ENCODE data around the gene KCND1. TPM values are rescaled to one million over a fixed set of nuclear protein-coding genes. Genes with fewer than 3 reads are reported as not detected.

The KCND1 gene
- total RNA-seq, result 1 to 10 TPM in 3 of 6 donors, under 1 TPM in 3; 0.61 to 3.1 (median 1.2) TPM

DNA sequence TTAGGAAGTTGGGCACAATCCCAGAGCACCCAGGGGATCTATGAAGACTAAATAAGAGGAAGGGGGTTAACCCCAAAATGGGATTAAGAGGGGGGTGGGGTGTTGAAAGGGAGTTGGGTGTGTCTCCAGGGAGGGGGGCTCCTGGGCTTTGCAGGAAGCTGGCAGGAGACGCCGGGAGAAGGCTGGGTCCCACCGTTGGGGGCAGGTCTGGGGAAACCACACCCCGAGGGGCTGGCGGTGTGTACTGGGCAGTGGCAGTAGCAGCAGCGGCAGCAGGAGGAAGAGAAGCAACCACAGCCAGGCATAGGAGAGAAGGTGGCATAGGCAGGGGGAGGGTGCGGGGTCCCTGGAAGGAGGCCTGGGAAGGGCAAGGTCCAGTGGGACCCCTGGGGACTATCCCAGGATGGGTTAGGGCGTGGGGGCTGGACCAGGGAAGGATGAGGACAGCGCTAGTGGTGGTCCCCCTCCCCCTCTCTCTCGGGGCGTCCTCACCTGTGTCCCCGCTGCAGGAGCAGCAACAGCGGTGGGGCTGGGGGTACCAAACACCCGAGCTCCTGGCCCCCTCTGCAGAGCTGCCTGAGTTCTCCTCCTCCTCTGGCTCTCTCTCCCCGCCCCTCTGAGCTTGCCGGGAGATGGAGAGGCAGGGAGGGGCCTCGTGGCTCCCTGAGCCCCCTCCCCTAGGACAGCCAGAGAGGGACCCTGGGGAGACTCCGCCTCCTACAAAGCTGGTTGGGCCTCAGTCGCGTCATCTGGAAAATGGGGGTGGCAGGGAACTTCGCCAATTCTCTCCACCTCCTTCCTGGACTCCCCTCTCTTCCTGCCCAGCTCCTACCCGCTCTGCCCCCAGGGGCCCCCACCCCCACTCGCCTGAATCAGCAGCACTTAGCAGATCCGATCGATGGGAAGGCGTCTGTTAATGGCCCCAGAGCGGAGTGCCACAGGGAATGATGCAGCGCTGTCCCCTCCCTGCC, at the start of gene KCND1:
KCND1 (minus strand) TSS at position 596 of the 971 bp plus-strand sequence. CDS start 1,573 bp downstream, outside the sequence.
- WGBS, 2 donors, result 1 to 22% methylated on average over 7 to 26 of the region's 28 CpGs
- H3K27ac ChIP-seq, result peak within 1 kb of the TSS in 2 of 4 donors; percentile 53 to 67
- peaks cover 0 to 12% (median 7%) of the 10 kb centered on the region in 4 donors for H3K4me1 ChIP-seq
- H3K4me3 ChIP-seq, result peak within 1 kb of the TSS in 3 of 4 donors; percentile 23 to 38 (median 34)
- ATAC-seq (ENCODE audit: low FRiP score in 2 of 2), result peak; percentile 15 to 67
- DNase-seq, result no peak
- H3K27me3 ChIP-seq, result no peaks in the 10 kb centered on the region
- TF ChIP-seq EP300 (IDR thresholded peaks at IDR 0.05) (no peak), POLR2AphosphoS5 (IDR thresholded peaks at IDR 0.05) (no peak), POLR2A (IDR thresholded peaks at IDR 0.05) (no peak)
- TF ChIP-seq, protein P1, sequence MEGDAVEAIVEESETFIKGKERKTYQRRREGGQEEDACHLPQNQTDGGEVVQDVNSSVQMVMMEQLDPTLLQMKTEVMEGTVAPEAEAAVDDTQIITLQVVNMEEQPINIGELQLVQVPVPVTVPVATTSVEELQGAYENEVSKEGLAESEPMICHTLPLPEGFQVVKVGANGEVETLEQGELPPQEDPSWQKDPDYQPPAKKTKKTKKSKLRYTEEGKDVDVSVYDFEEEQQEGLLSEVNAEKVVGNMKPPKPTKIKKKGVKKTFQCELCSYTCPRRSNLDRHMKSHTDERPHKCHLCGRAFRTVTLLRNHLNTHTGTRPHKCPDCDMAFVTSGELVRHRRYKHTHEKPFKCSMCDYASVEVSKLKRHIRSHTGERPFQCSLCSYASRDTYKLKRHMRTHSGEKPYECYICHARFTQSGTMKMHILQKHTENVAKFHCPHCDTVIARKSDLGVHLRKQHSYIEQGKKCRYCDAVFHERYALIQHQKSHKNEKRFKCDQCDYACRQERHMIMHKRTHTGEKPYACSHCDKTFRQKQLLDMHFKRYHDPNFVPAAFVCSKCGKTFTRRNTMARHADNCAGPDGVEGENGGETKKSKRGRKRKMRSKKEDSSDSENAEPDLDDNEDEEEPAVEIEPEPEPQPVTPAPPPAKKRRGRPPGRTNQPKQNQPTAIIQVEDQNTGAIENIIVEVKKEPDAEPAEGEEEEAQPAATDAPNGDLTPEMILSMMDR (IDR thresholded peaks at IDR 0.05), result no peak
- no peaks in the 10 kb centered on the region for H3K9me3 ChIP-seq
- H3K36me3 ChIP-seq, result peaks cover 0 to 27% (median 9%) of the 10 kb centered on the region in 4 donors

GRCh38 chrX:49019599-49020249, 48.1 kb upstream of the KCND1 start:
- Histone ChIP-seq H3K27me3 (no peaks in the 10 kb centered on the region), H3K9me3 (no peaks in the 10 kb centered on the region), H3K4me1 (no peaks in the 10 kb centered on the region), H3K27ac (no peak overlapping the region), H3K36me3 (no peaks in the 10 kb centered on the region), H3K4me3 (no peak overlapping the region)
- 73 to 79% methylated on average over 7 of the region's 7 CpGs for WGBS, 2 donors
- no peak for DNase-seq
- ATAC-seq (ENCODE audit: low FRiP score in 2 of 2), result no peak
- TF ChIP-seq POLR2AphosphoS5 (IDR thresholded peaks at IDR 0.05) (no peak), POLR2A (IDR thresholded peaks at IDR 0.05) (no peak), EP300 (IDR thresholded peaks at IDR 0.05) (no peak)
- TF ChIP-seq, protein P1 (IDR thresholded peaks at IDR 0.05), result no peak

GRCh38 chrX:49019050-49019449, 47.4 kb upstream of the KCND1 start:
- H3K36me3 ChIP-seq, result no peaks in the 10 kb centered on the region
- no peaks in the 10 kb centered on the region for H3K4me1 ChIP-seq
- no peak for TF ChIP-seq EP300 (IDR thresholded peaks at IDR 0.05)
- TF ChIP-seq, protein P1 (IDR thresholded peaks at IDR 0.05), result no peak
- no peak for TF ChIP-seq POLR2AphosphoS5 (IDR thresholded peaks at IDR 0.05)
- TF ChIP-seq POLR2A (IDR thresholded peaks at IDR 0.05), result no peak
- H3K9me3 ChIP-seq, result no peaks in the 10 kb centered on the region
- DNase-seq (no peak), ATAC-seq (ENCODE audit: low FRiP score in 2 of 2) (no peak)
- WGBS, 2 donors, result 84 to 94% methylated on average over 2 of the region's 2 CpGs
- no peaks in the 10 kb centered on the region for H3K27me3 ChIP-seq
- H3K27ac ChIP-seq, result no peak overlapping the region
- H3K4me3 ChIP-seq, result no peak overlapping the region

- Histone ChIP-seq H3K27ac (no peak overlapping the region), H3K9me3 (peaks cover 0 to 4% (median 0%) of the 10 kb centered on the region in 4 donors), H3K27me3 (no peaks in the 10 kb centered on the region), H3K36me3 (peaks cover 0 to under 1% (median 0%) of the 10 kb centered on the region in 4 donors), H3K4me1 (peaks cover 0 to 9% (median 4%) of the 10 kb centered on the region in 4 donors), H3K4me3 (no peak overlapping the region)
- TF ChIP-seq, protein P1 (IDR thresholded peaks at IDR 0.05), result no peak
- TF ChIP-seq EP300 (IDR thresholded peaks at IDR 0.05) (no peak), POLR2AphosphoS5 (IDR thresholded peaks at IDR 0.05) (no peak), POLR2A (IDR thresholded peaks at IDR 0.05) (no peak)
- ATAC-seq (ENCODE audit: low FRiP score in 2 of 2) (no peak), DNase-seq (no peak)
- WGBS, 2 donors, result 83 to 85% methylated on average over 5 of the region's 5 CpGs
Observed at GRCh38 chrX:49003696-49004095, 32.1 kb upstream of the KCND1 start.
